HK-2 (cell line): ENCODE measurements around the gene ZNF215.
"Not testable (repeated sequence)": the region's sequence is repeated elsewhere in the genome, so short reads cannot be mapped to it uniquely, and the experiment has no call there.

ENCODE experiments used
- DNase-seq: peaks from one replicate; pipeline ENCODE4 v3.0.0-alpha.2; 2018; ENCODE audit not compliant: unreplicated experiment

Gene ZNF215

GRCh38 chr11:6926208-6927029 is at the start of gene ZNF215:
Gene ZNF215 (plus strand): TSS chr11:6926426. CDS start chr11:6932273, 5,847 bp downstream.
- DNase-seq: peak; percentile 89

- no peak for DNase-seq
Measured at GRCh38 chr11:6876914-6877313, 49.3 kb upstream of the ZNF215 start.

DNA sequence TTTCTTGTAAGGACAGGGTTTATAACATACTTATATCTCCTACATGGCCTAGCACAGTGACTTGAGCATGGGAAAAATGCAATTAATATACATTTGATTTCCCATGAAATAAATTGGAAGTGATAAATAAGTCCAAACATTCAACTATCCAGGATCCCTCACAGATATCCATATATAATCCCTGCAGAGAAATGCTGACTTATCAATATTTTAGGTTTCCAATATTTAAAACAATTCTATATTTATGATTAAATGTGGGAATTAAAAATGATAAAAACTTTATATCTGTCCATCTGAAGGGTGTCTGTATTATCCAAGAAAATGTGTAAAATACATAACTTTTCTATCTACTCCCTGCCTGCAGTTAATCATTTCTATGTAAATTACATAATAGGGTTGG is 43.5 kb upstream of the ZNF215 start:
- DNase-seq: no peak

DNA sequence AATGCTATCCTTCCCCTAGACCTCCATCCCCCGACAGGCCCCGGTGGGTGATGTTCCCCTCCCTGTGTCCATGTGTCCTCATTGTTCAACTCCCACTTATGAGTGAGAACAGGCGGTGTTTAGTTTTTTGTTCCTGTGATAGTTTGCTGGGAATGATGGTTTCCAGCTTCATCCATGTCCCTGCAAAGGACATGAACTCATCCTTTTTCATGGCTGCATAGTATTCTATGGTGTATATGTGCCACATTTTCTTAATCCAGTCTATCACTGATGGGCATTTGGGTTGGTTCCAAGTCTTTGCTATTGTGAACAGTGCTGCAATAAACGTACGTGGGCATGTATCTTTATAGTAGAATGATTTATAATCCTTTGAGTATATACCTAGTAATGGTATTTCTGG is 38.5 kb upstream of the ZNF215 start:
- DNase-seq: not testable (repeated sequence)

DNA sequence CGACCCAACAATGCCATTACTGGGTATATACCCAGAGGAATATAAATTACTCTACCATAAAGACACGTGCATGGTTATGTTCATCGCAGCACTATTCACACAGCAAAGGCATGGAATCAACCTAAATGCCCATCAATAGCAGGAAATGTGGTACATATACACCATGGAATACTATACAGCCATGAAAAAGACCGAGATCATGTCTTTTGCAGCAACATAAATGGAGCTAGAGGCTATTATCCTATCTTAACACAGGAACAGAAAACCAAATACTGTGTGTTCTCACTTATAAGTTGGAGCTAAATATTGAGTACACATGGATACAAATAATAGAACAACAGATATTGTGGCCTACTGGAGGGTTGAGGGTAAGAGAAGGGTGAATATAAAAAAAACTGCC is 37.4 kb upstream of the ZNF215 start:
- DNase-seq: no peak

DNA sequence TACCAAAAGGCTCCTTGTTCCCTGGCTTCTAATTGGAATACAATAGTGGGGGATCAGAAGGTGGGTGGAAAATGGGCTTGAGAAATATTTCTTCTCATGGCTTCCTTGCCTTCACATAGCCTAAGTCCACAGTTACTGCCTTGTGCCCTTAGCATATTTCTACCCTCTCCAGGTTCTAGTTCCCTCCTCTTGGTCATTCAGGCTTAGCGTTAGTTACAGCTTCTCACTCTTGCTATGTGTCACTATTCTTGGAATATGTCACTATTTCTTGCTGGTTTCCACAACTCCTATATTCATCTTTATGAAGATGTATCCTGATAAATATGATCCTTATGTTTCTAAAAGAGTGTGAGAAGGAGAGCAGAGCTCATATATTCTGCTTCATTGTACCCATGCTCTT is 36.4 kb upstream of the ZNF215 start:
- no peak for DNase-seq

DNA sequence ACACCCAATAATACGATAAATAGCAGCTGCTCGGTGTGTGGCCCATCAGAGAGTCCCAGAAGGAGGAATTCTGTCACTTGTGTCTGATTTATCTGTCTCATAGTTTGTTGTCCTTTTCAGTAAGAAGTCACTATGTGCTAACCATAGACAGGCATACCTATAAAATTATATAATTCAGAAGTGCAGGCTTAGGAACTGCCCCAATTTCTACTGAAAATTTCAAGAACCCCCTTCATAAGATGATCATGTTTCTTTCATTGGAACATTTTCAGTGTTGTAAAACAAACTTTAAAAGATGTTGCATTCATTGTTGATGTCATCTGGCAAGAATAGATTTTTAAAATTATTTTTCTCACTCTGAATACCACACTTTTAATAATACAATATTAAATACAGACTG is 33.8 kb upstream of the ZNF215 start, which contains the start of gene OR2D2:
OR2D2 (minus strand) TSS at position 101 of the 400 bp plus-strand sequence; CDS start at position 101, 0 bp downstream.
- DNase-seq: no peak

- DNase-seq: no peak
Measured at GRCh38 chr11:6894097-6894496, 32.1 kb upstream of the ZNF215 start.

- no peak for DNase-seq
Measured at GRCh38 chr11:6895010-6895409, 31.2 kb upstream of the ZNF215 start.

DNA sequence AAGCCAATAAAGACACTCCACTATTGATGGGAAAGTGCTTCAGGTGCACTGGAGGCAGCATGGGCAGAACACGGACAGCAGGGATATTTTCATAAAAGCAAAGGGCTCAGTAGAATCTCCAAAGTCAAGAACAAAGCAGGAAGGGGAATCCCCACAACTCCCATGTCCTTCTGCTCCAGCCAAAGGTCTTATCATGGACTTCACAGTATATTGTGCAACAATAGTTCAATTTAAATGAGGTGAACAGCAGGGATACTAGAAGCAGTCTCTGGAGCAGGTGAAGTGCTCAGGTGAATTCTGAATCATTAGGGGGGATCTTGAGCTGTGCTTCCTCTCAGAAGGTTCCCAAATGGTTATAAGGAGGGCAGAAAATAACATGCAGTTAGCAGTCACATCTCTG is 27.3 kb upstream of the ZNF215 start:
- no peak for DNase-seq

- DNase-seq: no peak
Measured at GRCh38 chr11:6900327-6900999, 25.8 kb upstream of the ZNF215 start.

- not testable (repeated sequence) for DNase-seq
Measured at GRCh38 chr11:6904804-6905203, 21.4 kb upstream of the ZNF215 start.

GRCh38 chr11:6911378-6911777 is 14.8 kb upstream of the ZNF215 start:
- no peak for DNase-seq

- no peak for DNase-seq
Measured at GRCh38 chr11:6911948-6912347, 14.3 kb upstream of the ZNF215 start.

GRCh38 chr11:6919698-6920097 is 6.5 kb upstream of the ZNF215 start:
- DNase-seq: no peak

DNA sequence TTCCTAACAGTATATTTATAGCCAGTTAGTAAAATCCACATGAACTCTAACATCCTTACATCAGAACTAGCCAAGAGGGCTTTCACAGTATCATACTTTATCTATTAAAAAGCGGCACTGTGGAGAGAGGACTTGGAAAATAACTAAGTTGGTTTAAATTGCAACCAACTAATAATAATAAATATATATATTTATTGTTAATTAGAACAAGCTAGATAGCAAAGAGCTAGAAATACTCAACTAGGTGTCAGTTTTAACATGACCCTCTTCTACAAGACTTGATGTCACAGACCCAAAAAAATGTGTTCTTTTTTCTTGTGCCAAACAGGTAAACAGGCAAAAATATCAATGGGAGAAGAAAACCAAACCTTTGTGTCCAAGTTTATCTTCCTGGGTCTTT is 5.5 kb upstream of the ZNF215 start, which contains the start of gene OR2D3:
OR2D3 (plus strand) TSS at position 301 of the 400 bp plus-strand sequence; CDS start at position 301, 0 bp downstream.
- DNase-seq: no peak

DNA sequence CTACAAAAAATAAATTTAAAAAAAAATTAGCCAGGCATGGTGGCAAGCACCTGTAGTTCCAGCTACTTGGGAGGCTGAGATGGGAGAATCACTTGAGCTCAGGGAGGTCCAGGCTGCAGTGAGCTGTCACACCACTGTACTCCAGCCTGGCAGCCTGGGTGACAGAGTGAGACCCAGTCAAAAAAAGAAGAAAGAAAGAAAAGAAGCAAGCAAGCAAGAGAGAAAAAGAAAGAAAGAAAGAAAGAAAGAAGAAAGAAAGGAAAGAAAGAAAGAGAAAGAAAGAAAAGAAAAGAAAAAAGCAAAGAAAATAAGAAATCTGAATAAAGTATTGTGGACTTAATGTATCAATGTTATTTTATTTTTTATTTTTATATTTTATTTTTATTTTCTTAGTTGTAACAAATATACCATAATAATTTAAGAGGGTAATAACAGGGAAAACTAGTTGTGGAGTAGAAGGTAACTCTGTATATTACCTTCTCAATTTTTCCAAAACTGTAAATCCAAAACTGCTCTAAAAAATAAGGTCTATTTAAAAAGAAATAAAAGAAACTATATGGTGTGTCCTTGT is 1.1 kb upstream of the ZNF215 start:
- DNase-seq: no peak

GRCh38 chr11:6925636-6926207 is 504 bp upstream of the ZNF215 start:
- peak; percentile 45 for DNase-seq

GRCh38 chr11:6927030-6927617 is 898 bp downstream of the ZNF215 start:
- DNase-seq: no peak

DNA sequence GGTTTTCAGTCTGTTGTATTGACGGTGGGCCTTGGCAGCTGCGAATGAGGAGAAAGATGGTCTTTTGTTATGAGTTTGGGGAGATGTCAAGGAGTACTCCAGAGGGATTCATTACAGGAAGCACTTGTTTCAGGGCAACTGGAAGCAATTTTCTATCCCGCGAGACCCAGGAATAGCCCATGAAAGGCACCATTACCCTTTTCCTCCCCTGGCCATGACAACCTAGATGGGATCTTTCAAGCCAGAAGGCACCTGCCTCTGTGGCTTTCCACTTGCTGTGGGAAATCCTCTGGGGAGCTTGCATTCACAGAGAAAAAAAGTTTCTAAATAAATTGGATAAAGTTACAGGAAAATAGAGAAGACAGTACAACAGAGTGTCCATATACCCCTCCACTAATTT is 2.7 kb downstream of the ZNF215 start:
- no peak for DNase-seq

- DNase-seq: no peak
Measured at GRCh38 chr11:6931146-6931713, 5.0 kb downstream of the ZNF215 start.

GRCh38 chr11:6932145-6932544 is 5.9 kb downstream of the ZNF215 start:
- no peak for DNase-seq
